Neural progenitor cell (in vitro differentiated cells): ENCODE results near the gene HIF1AN. TPM values are rescaled to one million over a fixed set of nuclear protein-coding genes. Genes with fewer than 3 reads are reported as not detected.
A peak's percentile ranks its signal among the peaks of the same experiment; 100 is the strongest.

Experiments used
- DNase-seq: peaks from one replicate; pipeline ENCODE4 v3.0.0-alpha.2; 2016; ENCODE audit warnings: low spot score
- H2AFZ ChIP-seq: fragments of 200-600 bp; sonication (generic); replicated peaks from 2 replicates; pipeline ENCODE4 v1.6.1; 2016; ENCODE audit warnings: antibody characterized with exemption
- H3F3A ChIP-seq: fragments of 200-600 bp; sonication (generic); 2 replicates; pipeline ENCODE4 v1.6.1; 2016; ENCODE audit warnings: antibody characterized with exemption, low read depth
- H3K27ac ChIP-seq: fragments of 200-600 bp; sonication (generic); 2 replicates; pipeline ENCODE4 v1.5.1; 2016; ENCODE audit warnings: mild to moderate bottlenecking
- H3K27me3 ChIP-seq: fragments of 200-600 bp; sonication (generic); 2 replicates; pipeline ENCODE4 v1.6.1; 2016; ENCODE audit warnings: mild to moderate bottlenecking, moderate library complexity
- H3K36me3 ChIP-seq: fragments of 200-600 bp; sonication (generic); 2 replicates; pipeline ENCODE4 v1.5.1; 2016
- H3K4me1 ChIP-seq: fragments of 200-600 bp; sonication (generic); 2 replicates; pipeline ENCODE4 v1.6.1; 2016; ENCODE audit warnings: mixed run types
- H3K4me2 ChIP-seq: fragments of 200-600 bp; sonication (generic); 2 replicates; pipeline ENCODE4 v1.6.1; 2016
- H3K4me3 ChIP-seq: fragments of 200-600 bp; sonication (generic); 2 replicates; pipeline ENCODE4 v1.5.1; 2016
- H3K79me2 ChIP-seq: fragments of 200-600 bp; sonication (generic); 2 replicates; pipeline ENCODE4 v1.6.1; 2016; ENCODE audit warnings: low read depth
- H3K9ac ChIP-seq: fragments of 200-600 bp; sonication (generic); 2 replicates; pipeline ENCODE4 v1.6.1; 2016
- H3K9me3 ChIP-seq: fragments of 200-600 bp; sonication (generic); 2 replicates; pipeline ENCODE4 v1.5.1; 2016; ENCODE audit warnings: low read depth
- H4K20me1 ChIP-seq: fragments of 200-600 bp; sonication (generic); 2 replicates; pipeline ENCODE4 v1.6.1; 2016; ENCODE audit warnings: low read depth
- H3K27ac Mint-ChIP-seq: 3 replicates; pipeline ENCODE4 v1.8.0; 2021; ENCODE audit warnings: mixed read lengths
- H3K27me3 Mint-ChIP-seq: 2 replicates; pipeline ENCODE4 v1.8.0; 2022; ENCODE audit warnings: low read depth, mild to moderate bottlenecking, inconsistent platforms, moderate library complexity, mixed read lengths; ENCODE audit not compliant: insufficient read depth
- H3K36me3 Mint-ChIP-seq: 3 replicates; pipeline ENCODE4 v1.8.0; 2021; ENCODE audit warnings: mixed read lengths
- H3K4me1 Mint-ChIP-seq: 3 replicates; pipeline ENCODE4 v1.8.0; 2021; ENCODE audit warnings: mixed read lengths
- H3K4me3 Mint-ChIP-seq: 3 replicates; pipeline ENCODE4 v1.8.0; 2021; ENCODE audit warnings: mild to moderate bottlenecking, moderate library complexity, mixed read lengths
- H3K9me3 Mint-ChIP-seq: 3 replicates; pipeline ENCODE4 v1.8.0; 2020; ENCODE audit warnings: mixed read lengths
- CTCF ChIP-seq: fragments of 200-600 bp; sonication (generic); IDR thresholded peaks from 2 replicates; pipeline ENCODE4 v1.5.1; 2017; ENCODE audit warnings: antibody characterized with exemption, mild to moderate bottlenecking
- EZH2 ChIP-seq: fragments of 200-600 bp; sonication (generic); IDR thresholded peaks from 2 replicates; pipeline ENCODE4 v1.6.1; 2017; ENCODE audit warnings: antibody characterized with exemption, mild to moderate bottlenecking, moderate library complexity
- EZH2phosphoT487 ChIP-seq: fragments of 200-600 bp; sonication (generic); IDR thresholded peaks from 2 replicates; pipeline ENCODE4 v1.6.1; 2017; ENCODE audit warnings: antibody characterized with exemption
- total RNA-seq: library from RNA; depleted of rRNA; stranded (reverse); fragments of >200 nt; gene quantifications from 2 replicates; pipeline ENCODE4 v1.2.3, GENCODE V29; 2015; ENCODE audit warnings: low replicate concordance

The HIF1AN gene
- total RNA-seq, 1 donor from 2014 or later: 26.4 TPM

- Histone ChIP-seq H3K9me3 (no peaks in the 10 kb centered on the region), H3K27ac (no peak overlapping the region), H2AFZ (no peak overlapping the region), H3K79me2 (no peaks in the 10 kb centered on the region), H3F3A (no peaks in the 10 kb centered on the region), H4K20me1 (peaks cover 3% of the 10 kb centered on the region), H3K4me1 (peaks cover 28% of the 10 kb centered on the region), H3K36me3 (no peaks in the 10 kb centered on the region), H3K4me2 (no peak overlapping the region), H3K9ac (no peak overlapping the region), H3K27me3 (peaks cover 16% of the 10 kb centered on the region), H3K4me3 (no peak overlapping the region)
- peaks cover 18% of the 10 kb centered on the region for H3K36me3 Mint-ChIP-seq
- H3K4me1 Mint-ChIP-seq: peaks cover 45% of the 10 kb centered on the region
- no peak for DNase-seq
- H3K4me3 Mint-ChIP-seq: no peak overlapping the region
- no peak for TF ChIP-seq EZH2phosphoT487
- TF ChIP-seq EZH2: no peak
- no peak for TF ChIP-seq CTCF
- H3K9me3 Mint-ChIP-seq: no peaks in the 10 kb centered on the region
- peaks cover 11% of the 10 kb centered on the region for H3K27me3 Mint-ChIP-seq
- H3K27ac Mint-ChIP-seq: peak overlapping the region; percentile 81
Observed at GRCh38 chr10:100508266-100508665, 27.5 kb upstream of the HIF1AN start.

GRCh38 chr10:100508691-100509150 lies 27.0 kb upstream of the HIF1AN start:
- Histone ChIP-seq H3K36me3 (no peaks in the 10 kb centered on the region), H3F3A (no peaks in the 10 kb centered on the region), H3K9me3 (no peaks in the 10 kb centered on the region), H3K27ac (no peak overlapping the region), H4K20me1 (peaks cover 3% of the 10 kb centered on the region), H3K27me3 (peaks cover 16% of the 10 kb centered on the region), H3K4me1 (peaks cover 27% of the 10 kb centered on the region), H3K9ac (no peak overlapping the region), H3K79me2 (no peaks in the 10 kb centered on the region), H3K4me3 (no peak overlapping the region), H3K4me2 (no peak overlapping the region), H2AFZ (no peak overlapping the region)
- Mint-ChIP-seq H3K4me1 (peaks cover 44% of the 10 kb centered on the region), H3K27me3 (peaks cover 11% of the 10 kb centered on the region), H3K9me3 (no peaks in the 10 kb centered on the region), H3K36me3 (peaks cover 18% of the 10 kb centered on the region), H3K27ac (peak overlapping the region; percentile 81), H3K4me3 (peak overlapping the region; percentile 26)
- TF ChIP-seq EZH2phosphoT487 (no peak), CTCF (peak; percentile 89)
- peak; percentile 81 for DNase-seq

- peaks cover 11% of the 10 kb centered on the region for H3K27me3 Mint-ChIP-seq
Observed at GRCh38 chr10:100509241-100509840, 26.4 kb upstream of the HIF1AN start.

More at GRCh38 chr10:100509241-100509840, 26.4 kb upstream of the HIF1AN start:
- TF ChIP-seq EZH2phosphoT487 (no peak), EZH2 (no peak), CTCF (no peak)
- peaks cover 20% of the 10 kb centered on the region for H3K4me1 ChIP-seq
- H2AFZ ChIP-seq: no peak overlapping the region
- H3K4me3 ChIP-seq: no peak overlapping the region
- H3K36me3 Mint-ChIP-seq: peaks cover 20% of the 10 kb centered on the region
- no peaks in the 10 kb centered on the region for H3F3A ChIP-seq
- no peak overlapping the region for H3K27ac Mint-ChIP-seq
- no peak for DNase-seq
- H4K20me1 ChIP-seq: peaks cover 3% of the 10 kb centered on the region
- H3K4me1 Mint-ChIP-seq: peaks cover 38% of the 10 kb centered on the region
- no peak overlapping the region for H3K9ac ChIP-seq
- H3K79me2 ChIP-seq: no peaks in the 10 kb centered on the region
- H3K27ac ChIP-seq: no peak overlapping the region
- no peaks in the 10 kb centered on the region for H3K9me3 ChIP-seq
- H3K9me3 Mint-ChIP-seq: no peaks in the 10 kb centered on the region
- H3K4me2 ChIP-seq: no peak overlapping the region
- H3K27me3 ChIP-seq: peaks cover 16% of the 10 kb centered on the region
- H3K36me3 ChIP-seq: no peaks in the 10 kb centered on the region
- H3K4me3 Mint-ChIP-seq: no peak overlapping the region
